Head of caudate nucleus (tissue), 42 donors: ENCODE results near the gene PCYT1A.
"Not testable (repeated sequence)": the region's sequence is repeated elsewhere in the genome, so short reads cannot be mapped to it uniquely, and the experiment has no call there.

Experiments
- DNase-seq, 42 donors: peaks; one replicate each; pipeline versions ENCODE4 v3.0.0 to v3.0.0-alpha.2; 2020 to 2021; ENCODE audit warnings: mixed read lengths in 7 of 42
- intact Hi-C: fragments of 100-400 bp; cut with DNase I; formaldehyde crosslinking; loops from one replicate; pipeline ENCODE4 v1.15.0; 2022

PCYT1A gene

DNA sequence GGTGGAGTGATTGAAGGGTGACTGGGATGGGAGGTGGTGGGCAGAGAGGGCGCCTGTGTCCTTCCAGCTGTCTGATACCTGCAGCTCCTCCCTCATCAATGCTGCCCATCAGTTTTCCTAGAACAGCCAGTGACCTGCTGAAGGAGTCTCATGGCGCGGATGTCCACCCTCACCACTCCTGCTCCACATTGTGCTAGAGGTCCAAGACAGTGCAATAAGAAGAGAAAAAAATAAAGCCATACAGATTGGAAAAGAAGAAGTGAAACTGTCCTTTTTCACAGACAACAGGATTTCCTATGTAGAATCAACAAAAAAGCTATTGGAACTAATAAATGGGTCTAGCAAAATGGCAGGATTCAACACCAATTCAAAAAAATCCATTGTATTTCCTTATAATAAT is 83.7 kb downstream of the PCYT1A start:
- intact Hi-C loops = no loop called here
- DNase-seq = no peak

DNA sequence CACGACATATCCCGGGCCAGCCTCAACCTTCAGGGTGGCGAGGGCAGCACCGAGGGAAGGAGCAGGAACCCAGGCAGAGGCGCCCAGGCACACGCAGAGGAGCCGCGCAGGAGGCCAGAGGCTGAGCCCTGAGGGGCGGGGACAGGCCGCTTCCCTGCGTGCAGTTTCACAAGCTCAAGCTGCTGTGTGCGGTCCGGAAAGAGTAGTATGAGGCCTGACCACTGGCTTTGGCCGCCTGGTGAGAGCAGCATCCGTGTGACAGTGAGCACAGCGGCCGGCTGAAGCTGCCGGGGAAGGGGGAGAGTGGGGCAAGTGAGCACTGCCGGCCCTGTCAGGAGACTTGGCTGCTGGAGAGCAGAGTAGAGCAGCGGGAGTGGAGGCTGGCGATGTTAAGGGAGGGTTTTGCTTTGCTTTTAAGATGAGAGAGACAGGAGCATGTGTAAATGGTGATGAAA is 85.0 kb downstream of the PCYT1A start:
- DNase-seq = peak in 16 of 42 donors; percentile 16 to 72 (median 45)
- intact Hi-C loops = no loop called here

DNA sequence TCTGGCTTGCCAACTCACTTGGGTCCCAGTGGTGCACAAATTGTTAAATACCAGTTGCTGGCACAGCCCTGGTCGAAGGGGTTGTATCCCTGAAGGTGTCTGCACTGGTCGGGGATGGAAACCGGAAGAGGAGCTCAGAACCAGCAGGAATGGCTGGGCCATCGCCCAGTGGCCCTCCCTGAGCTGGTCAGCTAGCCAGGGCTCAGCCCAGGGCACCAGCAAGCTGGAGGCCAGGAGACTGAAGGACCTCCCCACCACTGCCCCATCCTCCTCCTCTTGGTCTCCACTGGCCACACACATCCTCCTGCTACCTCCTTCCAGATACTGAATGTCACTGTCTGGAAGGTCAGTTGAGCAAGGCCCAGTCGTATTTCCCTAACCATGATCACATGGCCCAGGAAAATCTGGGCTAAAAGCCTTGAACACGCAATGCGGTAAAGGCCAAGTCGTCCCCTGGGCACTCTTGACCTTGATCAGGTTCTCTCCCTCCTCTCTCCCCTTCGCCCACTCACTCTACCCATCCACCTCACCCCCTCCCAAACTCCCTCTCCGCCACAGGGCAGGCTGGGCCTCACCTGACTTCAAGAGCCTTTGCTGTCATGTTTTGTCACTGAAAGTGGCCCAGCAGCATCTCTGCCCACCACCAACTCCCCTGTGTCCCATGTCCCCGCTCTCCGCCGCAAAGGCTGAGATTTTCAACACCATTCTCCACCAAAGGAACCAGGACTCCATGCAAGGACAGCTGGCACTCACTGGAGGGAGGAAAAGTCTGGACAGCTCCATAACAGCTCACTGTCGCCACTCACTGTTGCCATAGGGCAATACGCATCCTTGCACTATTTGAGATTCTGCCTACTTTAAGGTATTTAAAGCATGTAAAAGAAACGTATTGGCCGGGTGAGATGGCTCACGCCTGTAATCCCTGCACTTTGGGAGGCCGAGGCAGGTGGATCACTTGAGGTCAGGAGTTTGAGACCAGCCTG is 88.5 kb downstream of the PCYT1A start:
- intact Hi-C loops = loop anchor here (5.0 kb wide), 1 partner anchor 127 kb away; no protein-coding TSS in a partner anchor
- DNase-seq = peak in 1 of 42 donors; percentile 1

DNA sequence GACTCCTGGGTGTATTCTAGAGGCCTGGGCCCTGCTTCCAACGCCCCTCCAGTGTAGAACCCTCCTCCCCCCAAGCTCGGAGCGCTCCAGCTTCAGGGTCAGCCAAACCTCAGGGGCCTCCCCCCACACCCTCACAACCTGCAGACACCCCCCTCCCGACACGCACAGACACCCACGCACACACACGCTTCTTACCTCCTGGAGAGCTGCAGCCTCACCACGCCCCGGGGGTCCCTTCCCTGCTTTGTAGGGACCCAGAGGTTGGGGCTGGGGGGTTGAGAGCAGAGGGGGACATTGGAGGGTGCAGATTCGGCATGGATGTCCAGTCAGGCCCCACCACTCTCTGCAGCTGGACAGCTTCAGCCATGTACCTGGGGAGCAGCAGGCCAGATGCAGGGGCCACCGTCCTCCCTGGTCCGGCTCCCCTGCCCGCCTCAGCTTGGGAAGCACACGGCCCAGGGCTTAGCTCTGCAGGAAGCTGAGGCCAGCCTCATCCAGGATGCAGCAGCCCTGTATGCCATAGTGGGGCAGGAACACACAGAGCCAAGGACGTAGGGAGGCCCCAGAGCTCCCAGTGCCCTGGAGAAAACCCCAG is 89.3 kb downstream of the PCYT1A start:
- intact Hi-C loops = loop anchor here (5.0 kb wide), 1 partner anchor 126 kb away; no protein-coding TSS in a partner anchor
- no peak for DNase-seq

DNA sequence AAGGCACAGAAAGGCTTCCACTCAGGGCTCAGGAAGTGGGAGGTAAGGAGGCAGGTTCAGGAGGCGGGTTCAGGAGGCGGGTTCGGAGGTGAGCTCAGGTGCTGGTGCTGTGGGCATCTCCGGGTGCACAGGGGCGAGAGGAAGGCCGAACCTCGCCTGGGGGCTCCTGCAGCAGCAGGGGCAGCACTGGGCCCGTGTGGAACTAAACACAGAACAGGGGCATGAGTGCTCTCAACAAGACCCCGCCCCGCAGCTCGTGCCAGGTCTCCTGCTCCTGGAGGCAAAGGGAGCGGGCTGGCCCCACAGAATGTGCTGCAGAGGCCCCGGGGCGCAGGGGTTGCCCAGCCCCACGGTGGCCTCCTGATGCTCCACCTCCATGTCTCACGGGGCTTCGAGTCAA is 90.0 kb downstream of the PCYT1A start:
- intact Hi-C loops = loop anchor here (5.0 kb wide), 1 partner anchor 125 kb away; no protein-coding TSS in a partner anchor
- DNase-seq = peak in 1 of 42 donors; percentile 1

DNA sequence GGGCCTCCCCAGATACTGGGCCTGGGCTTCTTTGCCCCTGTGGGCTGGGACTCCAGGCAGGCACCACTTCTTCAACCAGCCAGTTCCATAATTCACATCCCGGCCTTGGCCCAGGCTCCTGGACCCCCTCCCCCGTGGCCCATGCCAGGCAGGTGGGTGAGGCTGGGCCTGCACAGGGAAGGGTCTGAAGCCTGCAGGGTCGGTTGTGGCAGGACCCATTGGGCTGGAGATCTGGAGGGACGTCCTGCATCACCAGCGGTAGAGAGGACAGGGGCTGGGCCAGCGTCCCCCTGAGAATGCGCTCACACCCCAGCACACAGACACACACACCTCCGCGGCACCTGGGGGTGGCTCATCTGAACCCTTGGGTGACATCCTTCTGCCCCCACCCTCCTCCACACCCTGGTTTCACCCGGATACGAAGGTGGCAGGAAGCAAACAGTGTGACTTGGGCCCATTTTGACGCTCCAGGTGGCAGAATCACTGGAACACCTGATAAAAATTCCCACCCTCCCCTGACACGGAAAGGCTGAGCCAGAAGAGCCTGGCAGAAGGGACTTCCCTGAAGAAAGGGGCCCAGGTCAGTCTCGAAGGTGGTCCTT is 91.8 kb downstream of the PCYT1A start:
- intact Hi-C loops = loop anchor here (5.0 kb wide), 1 partner anchor 123 kb away; no protein-coding TSS in a partner anchor
- DNase-seq = peak in 2 of 42 donors; percentile 20 to 35

DNA sequence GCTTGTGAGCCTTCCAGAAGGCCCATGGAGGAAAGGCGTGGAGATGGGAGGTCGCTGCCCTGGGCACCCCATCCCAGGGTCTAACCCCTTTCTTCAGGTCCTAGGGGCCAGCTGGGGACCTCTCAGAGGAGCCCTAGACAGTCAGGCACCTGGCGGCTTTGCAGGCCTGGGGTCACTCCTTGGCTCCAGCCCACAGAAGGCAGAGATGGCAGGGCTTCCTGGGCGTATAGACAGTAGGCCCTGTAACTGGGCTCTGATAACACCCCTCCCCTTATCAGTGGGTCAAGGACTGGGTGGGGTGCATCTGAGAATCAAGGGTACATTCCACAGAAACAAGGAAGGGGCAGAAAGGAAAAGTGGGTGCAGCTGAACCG is 93.0 kb downstream of the PCYT1A start:
- DNase-seq = no peak
- intact Hi-C loops = loop anchor here (5.0 kb wide), 1 partner anchor 112 kb away; the partner anchor contains the start of gene TFRC

DNA sequence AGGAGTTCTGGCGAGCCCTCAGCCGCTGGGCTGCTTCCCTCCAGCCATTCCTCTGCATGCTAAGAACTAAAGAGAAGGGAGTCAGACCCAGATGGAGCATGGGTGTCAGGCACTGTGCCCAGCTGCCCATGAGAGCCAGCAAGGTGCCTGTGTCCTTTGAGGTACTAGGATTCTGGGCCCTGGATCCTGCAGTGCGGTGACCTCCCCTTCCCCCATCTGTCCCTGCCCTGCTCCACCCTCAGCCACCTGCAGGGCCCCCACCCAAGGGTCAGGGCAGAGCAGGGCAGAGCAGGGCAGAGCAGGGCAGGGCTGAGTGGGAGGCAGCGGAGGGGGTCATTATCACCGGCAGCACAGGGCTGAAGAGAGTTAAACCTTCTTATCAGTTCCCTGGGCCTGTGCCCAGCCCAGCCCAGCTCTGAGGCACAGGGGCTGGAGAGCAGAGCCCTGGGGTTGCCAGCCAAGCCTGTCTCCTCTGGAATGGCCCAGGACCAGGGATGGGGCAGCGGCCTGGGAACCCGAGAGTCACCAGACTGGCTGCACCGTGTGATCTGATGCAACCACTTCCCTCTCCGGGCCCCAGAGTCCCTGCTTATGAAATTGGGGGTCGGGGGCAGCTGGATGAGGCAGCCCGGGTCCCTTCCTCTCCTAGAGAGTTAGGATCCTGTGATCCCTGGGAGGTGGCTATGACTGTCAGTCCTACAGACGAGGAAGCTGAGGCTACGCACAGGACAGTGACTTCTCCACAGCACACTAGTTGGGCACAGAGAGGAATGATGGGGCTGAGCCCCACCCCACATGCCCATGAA is 93.6 kb downstream of the PCYT1A start:
- intact Hi-C loops = loop anchor here (5.0 kb wide), 1 partner anchor 112 kb away; the partner anchor contains the start of gene TFRC
- peak in 2 of 42 donors; percentile 6 to 41 for DNase-seq

DNA sequence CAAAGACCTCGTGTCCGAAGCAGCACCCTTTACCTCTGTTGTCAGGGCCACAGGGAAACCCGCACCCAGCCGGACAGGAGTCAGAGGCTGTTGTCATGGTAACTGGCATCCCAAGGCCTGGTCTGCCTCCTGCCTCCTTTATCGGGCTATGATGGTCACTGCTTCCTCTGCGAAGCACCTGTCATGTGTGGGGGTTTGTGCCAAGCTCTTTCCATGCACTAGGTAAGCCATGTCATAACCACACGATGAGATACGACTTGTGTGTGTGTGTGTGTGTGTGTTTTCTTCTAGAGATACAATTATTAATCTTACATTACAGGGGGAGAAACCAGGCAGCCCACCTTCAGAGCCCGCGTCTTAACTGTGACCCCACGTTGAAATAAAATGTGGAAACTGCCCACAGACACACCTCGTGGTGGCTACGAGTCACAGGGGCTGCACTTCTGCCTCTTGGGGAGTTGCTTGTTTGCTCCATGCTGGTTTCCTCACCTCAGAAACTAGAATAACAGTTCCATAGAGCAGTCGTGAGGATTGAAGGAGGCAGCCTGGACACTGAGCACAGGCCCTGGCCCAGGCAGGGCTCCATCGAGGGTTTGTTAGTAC is 94.3 kb downstream of the PCYT1A start:
- intact Hi-C loops = loop anchor here (5.0 kb wide), 1 partner anchor 111 kb away; the partner anchor contains the start of gene TFRC
- peak in 1 of 42 donors; percentile 4 for DNase-seq

DNA sequence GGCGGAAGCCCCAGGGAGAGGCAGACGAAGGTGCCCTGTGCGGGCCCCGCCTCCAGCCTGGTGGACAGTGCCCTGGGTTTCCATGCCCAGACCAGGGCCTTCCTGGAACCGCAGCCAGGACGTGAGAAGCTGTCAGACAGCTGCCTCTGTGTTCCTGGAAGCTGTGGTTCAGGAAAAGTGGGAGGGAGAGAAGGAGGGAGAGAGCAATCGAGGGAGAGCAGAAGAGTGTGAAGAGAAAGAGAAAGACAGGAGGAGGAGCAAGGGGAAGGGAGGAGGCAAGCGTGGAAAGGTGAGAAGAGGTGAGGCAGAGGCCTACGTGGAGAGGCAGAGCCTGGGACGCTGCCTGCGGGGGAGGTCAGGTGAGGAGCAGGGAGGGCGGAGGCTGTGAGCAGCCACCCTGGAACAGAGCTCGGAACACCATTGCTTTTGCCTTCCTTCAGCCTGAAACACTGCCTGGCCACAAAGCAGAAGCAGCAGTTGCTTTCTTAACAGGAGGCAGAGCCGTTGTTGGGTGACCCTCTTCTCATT is 94.9 kb downstream of the PCYT1A start:
- intact Hi-C loops = loop anchor here (5.0 kb wide), 1 partner anchor 110 kb away; the partner anchor contains the start of gene TFRC
- DNase-seq = peak in 35 of 42 donors; percentile 25 to 83 (median 64)

DNA sequence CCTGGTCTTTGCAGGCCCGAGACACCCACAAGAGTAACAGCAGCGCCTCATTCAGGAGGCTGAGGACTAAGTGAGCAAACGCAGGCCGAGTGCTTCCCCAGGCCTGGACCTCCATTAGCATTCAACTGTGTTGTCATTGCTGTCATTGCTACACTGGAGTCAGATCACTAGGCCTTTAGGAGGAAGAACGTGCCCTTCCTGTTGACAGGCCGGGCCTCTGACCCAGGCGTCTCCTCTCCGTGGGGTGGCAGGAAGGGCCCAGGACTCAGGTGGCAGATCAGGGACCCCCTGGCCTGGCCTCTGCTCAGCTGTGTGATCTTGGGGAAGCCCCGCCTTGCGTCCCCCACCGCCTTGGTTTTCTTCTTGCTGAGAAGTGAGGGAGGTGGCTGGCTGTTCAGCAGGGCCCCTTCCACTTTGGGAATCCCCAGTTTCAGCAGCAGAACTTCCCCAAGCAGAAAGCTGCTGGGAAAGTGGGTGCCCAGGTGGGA is 95.4 kb downstream of the PCYT1A start:
- peak in 1 of 42 donors; percentile 23 for DNase-seq
- intact Hi-C loops = loop anchor here (5.0 kb wide), 1 partner anchor 110 kb away; the partner anchor contains the start of gene TFRC

DNA sequence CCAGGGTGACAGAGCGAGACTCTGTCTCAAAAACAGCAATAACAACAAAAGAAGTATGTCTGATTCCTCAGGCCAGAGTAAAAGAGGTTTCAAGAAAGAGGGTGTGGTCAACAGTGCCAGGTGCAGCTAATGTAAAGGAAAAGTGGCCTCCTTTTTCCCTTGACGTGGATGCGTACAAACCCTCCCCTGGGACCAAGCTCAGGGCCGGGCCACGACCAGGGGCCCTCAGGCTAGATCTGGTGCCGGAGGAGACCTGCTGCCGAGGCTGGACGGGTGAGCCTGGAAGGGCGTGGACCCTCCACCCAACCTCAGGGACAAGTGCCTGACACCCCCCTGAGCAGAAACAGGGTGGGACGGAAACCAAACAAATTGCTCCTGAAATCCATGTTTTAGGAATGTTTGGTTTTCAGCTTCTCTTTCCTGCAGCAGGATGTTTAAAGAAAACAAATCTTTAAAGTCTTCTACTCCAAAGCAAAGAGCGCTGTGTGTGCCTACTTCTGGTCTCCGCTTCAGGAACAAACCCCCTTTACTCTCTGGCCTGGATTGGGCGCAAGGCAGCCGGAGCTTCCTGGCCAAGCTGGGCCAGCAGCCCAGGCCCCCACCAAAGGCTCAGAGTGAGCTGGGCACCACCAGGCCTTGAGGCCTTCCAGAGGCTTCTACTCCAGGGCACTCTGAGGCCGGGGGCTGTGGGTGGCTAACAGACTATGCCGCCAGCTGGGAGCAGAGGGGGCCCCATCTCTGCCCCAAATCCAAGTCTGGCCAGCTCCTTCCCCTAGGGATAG is 97.8 kb downstream of the PCYT1A start:
- intact Hi-C loops = loop anchor here (5.0 kb wide), 1 partner anchor 107 kb away; the partner anchor contains the start of gene TFRC
- DNase-seq = peak in 22 of 42 donors; percentile 10 to 74 (median 50)

DNA sequence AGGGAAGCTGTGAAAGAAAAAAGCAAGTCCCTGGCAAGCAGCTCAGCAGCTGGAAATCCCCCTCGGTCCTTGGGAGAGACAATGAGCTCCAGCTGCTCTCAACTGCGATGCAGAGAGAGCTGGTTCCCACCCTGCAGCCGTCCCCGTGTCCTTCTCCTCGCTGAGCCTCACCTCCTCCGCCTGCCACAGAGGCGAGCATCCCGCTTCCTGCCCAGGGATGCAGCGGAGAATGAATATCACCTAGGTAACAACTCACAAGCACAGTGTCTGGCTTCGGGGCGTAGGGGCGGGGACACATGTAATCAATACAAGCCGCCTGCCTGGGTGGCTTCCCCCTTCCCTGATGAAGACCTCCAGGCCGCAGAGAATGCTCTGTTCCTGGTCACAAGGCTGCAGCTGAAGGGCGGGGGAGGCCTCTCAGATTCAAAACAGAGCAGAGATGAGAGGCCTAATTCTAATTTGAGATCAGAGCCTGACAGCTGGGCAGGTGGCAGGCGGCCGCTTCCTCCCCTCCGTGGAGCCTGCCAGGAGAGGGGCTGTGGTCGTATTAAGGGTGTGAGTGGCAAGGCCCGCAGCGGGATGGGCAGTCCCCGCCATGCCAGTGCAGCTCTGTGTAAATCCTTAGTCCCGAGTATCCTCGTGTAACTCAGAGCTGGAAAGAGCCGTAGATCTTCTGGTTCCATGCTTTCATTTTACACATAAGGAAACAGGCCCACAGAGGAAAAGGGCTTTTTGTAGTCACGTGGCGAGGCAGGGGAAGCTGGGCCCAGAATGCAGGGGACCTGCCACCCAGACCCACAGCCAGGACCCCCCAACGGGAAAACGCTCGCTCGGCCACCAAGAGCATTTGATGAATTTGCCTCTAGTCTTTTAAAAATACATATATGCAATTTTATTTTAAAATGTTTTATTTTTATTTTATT is 100.6 kb downstream of the PCYT1A start:
- intact Hi-C loops = no loop called here
- peak; percentile 32 to 84 (median 60) for DNase-seq

DNA sequence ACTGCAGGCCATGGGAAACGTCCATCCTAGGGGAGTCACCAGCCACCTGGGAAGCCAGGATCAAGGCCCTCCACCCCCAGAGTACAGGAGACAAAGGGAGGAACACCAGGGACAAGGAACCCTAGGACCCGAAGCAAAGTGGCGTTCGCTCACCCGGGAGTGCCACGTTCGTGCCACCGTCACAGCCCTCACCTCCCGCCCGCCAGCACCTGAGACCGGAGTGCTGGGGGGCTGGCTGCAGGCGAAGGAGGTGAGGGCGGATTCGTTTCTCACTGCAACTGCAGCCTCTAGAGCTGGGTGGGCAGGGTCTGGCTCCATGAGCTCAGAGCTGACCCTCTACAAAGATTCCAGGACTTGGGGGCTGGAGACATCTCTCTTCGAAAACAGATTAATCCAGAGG is 102.6 kb downstream of the PCYT1A start:
- no peak for DNase-seq

DNA sequence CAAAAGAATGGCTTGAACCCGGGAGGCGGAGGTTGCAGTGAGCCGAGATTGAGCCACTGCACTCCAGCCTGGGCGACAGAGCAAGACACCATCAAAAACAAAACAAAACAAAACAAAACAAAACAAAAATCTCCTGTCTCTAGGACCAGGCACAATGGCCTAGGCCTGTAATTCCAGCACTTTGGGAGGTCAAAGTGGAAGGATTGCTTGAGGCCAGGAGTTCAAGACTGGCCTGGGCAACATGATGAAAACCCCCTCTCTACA is 103.4 kb downstream of the PCYT1A start:
- intact Hi-C loops, DNase-seq: not testable (repeated sequence)

More for the DNA sequence above, 102.6 kb downstream of the PCYT1A start:
- intact Hi-C loops = no loop called here

DNA sequence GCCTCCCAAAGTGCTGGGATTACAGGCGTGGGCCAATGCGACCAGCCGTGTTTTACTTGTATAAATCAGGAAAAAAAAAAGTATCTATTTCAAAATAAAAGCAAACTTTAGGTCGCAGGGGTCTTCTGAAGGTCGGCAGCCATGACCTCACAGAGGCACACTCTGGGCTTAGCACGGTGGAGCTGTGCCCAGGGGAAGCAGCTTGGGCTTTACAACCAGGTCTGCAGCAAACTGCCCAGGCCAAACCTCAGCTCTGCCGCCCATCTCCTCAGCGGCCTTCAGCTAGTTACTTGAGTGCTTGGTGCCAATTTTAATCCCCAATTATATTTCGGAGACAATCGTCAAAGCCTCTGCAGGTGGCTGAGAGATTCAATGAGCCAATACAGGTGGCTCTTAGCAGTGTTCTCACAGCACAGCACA is 106.4 kb downstream of the PCYT1A start:
- DNase-seq = no peak
- intact Hi-C loops = no loop called here
